Activated CD4-positive, alpha-beta memory T cell treated with anti-CD3 and anti-CD28 coated beads, Interleukin-2, amount 10 ng/mL, durations not matched to agents 7 days and 5 days (primary cell): ENCODE measurements around the gene SEPSECS. TPM values are rescaled to one million over a fixed set of nuclear protein-coding genes. Genes with fewer than 3 reads are reported as not detected.
A peak's percentile ranks its signal among the peaks of the same experiment; 100 is the strongest.

ENCODE experiments used
- CTCF ChIA-PET: fragments of 350-600 bp; sonication (Branson Sonifier 250); formaldehyde crosslinking; loops from one replicate; lab custom pipeline; 2021; ENCODE audit warnings: antibody characterized with exemption, inconsistent platforms; lab: Charles Lee
- POLR2A ChIA-PET: fragments of 350-600 bp; sonication (Branson Sonifier 250); formaldehyde crosslinking; loops from one replicate; lab custom pipeline; 2021; ENCODE audit warnings: antibody characterized with exemption; lab: Charles Lee
- DNase-seq: peaks from one replicate; pipeline ENCODE4 v3.0.0-alpha.2; 2020
- H3K27ac Mint-ChIP-seq: one replicate; pipeline ENCODE4 v1.8.0; 2021; ENCODE audit warnings: mild to moderate bottlenecking, mixed read lengths
- H3K27me3 Mint-ChIP-seq: one replicate; pipeline ENCODE4 v1.8.0; 2021; ENCODE audit warnings: mixed read lengths
- H3K36me3 Mint-ChIP-seq: one replicate; pipeline ENCODE4 v1.8.0; 2021; ENCODE audit warnings: low read depth, mixed read lengths
- H3K4me1 Mint-ChIP-seq: one replicate; pipeline ENCODE4 v1.8.0; 2021; ENCODE audit warnings: mixed read lengths
- H3K4me3 Mint-ChIP-seq: one replicate; pipeline ENCODE4 v1.8.0; 2021; ENCODE audit warnings: mild to moderate bottlenecking, mixed read lengths
- H3K9me3 Mint-ChIP-seq: one replicate; pipeline ENCODE4 v1.8.0; 2021; ENCODE audit warnings: mixed read lengths
- total RNA-seq, 2 experiments: library from RNA; stranded (reverse); gene quantifications; one replicate each; pipeline ENCODE4 v1.2.3, GENCODE V29; 2021

The SEPSECS gene
- total RNA-seq = 10 to 100 TPM; 15.1 to 15.2 TPM

DNA sequence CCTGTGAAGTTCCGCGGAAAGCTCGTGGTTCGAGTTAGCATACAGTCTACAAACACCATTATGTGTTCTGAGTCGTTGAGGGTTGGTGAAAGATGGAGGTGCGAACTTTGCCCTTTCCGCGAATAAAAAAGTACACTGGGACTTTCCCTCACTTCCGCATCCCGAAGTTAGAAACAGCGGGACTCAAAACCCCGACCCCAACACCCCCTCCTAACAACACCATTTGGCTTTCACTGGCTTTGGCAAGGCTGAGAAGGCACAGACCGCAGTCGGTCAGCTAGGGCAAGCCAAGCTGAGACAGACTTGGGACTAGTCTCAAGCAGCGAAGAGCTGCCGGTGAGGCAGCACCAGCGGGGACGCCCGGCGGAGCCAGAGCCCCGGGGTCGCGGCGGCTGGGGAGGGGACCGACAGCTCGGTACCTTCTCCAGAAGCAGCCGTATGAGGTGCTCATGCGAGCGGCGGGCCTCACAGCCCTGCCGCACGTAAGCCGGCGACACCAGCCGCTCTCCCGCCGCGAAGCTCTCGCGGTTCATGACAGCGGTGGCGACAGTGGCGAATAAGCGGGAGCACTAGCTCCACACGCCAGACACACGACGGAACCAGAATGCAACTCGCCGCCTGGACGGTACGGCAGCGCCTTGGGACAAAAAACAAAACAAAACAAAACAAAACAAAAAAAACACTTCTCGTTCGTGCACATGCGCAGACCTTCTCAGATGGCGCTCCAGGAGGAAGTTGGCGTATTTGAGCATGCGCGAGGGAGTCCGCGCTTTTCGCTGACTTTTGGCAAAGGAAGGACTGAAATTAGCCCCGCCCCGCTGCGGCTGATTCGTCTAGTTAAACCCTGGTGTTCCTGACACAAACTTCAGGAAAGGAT lies at the start of gene SEPSECS:
Gene SEPSECS (minus strand): TSS at position 613 of the 877 bp plus-strand sequence. CDS start 80 bp downstream, at position 533.
- H3K4me3 Mint-ChIP-seq = peak within 1 kb of the TSS; percentile 93
- H3K27me3 Mint-ChIP-seq = no peaks in the 10 kb centered on the region
- peak; percentile 95 for DNase-seq
- H3K9me3 Mint-ChIP-seq = no peaks in the 10 kb centered on the region
- POLR2A ChIA-PET = interaction anchor here (0.8 to 5.2 kb wide), 20 partner anchors 8 to 695 kb away, joined by 3 to 144 read pairs (median 5); partner anchors contain the start of genes ANAPC4, DHX15, PI4K2B and ZCCHC4
- peaks cover 45% of the 10 kb centered on the region for H3K4me1 Mint-ChIP-seq
- H3K36me3 Mint-ChIP-seq = peaks cover 44% of the 10 kb centered on the region
- H3K27ac Mint-ChIP-seq = peak within 1 kb of the TSS; percentile 93
- CTCF ChIA-PET = interaction anchor here (0.8 to 5.8 kb wide), 8 partner anchors 9 to 575 kb away, joined by 3 to 48 read pairs (median 6); partner anchors contain the start of genes ANAPC4, DHX15 and ZCCHC4

DNA sequence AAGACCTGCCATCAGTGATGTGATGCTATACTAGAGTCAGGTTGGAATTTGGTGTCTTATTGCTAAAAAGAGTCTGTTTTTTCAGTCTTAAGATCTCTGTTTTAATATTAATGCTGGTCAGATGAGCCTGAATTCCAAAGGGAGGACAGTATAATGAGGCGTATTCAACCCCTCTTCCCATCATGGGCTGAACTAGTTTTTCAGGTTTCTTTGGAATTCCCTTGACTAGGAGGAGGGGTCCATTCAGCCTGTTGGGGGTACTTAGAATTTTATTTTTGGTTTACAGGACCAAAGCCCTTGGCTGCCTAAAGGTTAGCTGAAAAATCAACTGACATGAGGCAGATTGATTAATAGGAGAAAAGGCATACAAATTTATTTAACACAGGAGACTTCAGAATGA lies 49.5 kb upstream of the SEPSECS start:
- Mint-ChIP-seq H3K36me3 (peaks cover 2% of the 10 kb centered on the region), H3K27me3 (peaks cover 9% of the 10 kb centered on the region), H3K27ac (no peak overlapping the region), H3K9me3 (peaks cover 11% of the 10 kb centered on the region), H3K4me1 (no peaks in the 10 kb centered on the region), H3K4me3 (no peak overlapping the region)
- POLR2A ChIA-PET = no interaction called here
- CTCF ChIA-PET = no interaction called here
- DNase-seq = no peak

DNA sequence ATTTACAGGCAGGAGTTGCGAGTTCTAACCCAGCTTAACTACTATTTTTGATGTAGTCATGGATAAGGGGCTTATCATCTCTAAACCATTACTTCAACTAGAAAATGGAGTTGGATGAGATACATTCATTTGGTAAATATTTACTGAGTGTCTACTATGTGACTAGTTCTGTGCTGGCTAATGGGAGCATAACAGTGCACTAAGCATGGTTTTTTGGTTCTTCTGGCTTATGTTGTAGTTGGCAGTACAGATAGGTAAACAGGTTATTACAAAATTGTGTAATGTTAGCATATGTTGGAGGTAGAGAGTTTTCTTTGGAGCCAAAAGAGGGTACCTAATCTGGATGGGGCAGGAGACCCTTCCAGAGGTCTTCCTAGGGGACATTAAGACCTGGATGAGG lies 47.7 kb upstream of the SEPSECS start:
- peaks cover 5% of the 10 kb centered on the region for H3K9me3 Mint-ChIP-seq

DNA sequence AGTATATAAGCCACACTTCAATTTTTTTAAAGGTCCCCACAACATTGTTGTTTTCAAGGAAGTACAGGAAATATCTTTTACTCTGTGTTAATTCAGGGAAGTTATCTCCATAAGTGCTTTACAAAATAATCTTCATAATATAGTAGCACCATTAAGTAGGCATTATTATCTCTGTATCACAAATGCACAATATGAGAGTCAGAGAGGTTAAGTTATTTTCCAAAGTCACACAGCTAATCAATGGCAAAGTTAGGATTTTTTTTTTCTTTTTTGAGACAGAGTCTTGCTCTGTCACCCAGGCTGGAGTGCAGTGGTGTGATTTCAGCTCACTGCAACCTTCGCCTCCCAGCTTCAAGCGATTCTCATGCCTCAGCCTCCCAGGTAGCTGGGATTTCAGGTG lies 38.5 kb upstream of the SEPSECS start:
- Mint-ChIP-seq H3K27ac (no peak overlapping the region), H3K4me1 (peaks cover 4% of the 10 kb centered on the region), H3K36me3 (peaks cover 10% of the 10 kb centered on the region), H3K4me3 (no peak overlapping the region), H3K9me3 (no peaks in the 10 kb centered on the region), H3K27me3 (no peaks in the 10 kb centered on the region)
- CTCF ChIA-PET = no interaction called here
- POLR2A ChIA-PET = interaction anchor here (1.2 kb wide), 1 partner anchor 37 kb away, joined by 5 read pairs; no protein-coding TSS in a partner anchor
- DNase-seq = no peak

More for the DNA sequence above, 47.7 kb upstream of the SEPSECS start:
- H3K4me3 Mint-ChIP-seq = no peak overlapping the region
- H3K4me1 Mint-ChIP-seq = no peaks in the 10 kb centered on the region
- H3K27ac Mint-ChIP-seq = no peak overlapping the region
- CTCF ChIA-PET = no interaction called here
- no peaks in the 10 kb centered on the region for H3K36me3 Mint-ChIP-seq
- POLR2A ChIA-PET = no interaction called here
- no peak for DNase-seq
- H3K27me3 Mint-ChIP-seq = peaks cover 9% of the 10 kb centered on the region

DNA sequence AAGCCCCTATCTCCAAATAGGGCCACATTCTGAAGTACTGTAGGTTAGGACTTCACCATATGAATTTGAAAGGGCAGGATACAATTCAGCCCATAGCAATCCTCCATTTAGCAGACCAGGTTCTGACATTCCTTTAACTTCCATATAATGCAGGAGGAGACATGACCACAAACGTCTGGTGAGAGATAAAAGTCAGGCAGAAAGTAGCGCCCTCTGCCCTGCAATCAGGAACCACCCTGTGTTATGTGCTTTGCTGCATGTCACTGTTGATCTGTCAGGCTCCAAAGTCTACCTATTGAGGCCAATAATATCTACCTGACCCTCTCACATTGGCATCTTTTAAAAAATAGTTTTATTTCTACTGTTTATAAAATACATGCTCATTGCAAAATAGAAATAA lies 30.2 kb upstream of the SEPSECS start:
- CTCF ChIA-PET = no interaction called here
- H3K4me3 Mint-ChIP-seq = no peak overlapping the region
- no peaks in the 10 kb centered on the region for H3K27me3 Mint-ChIP-seq
- POLR2A ChIA-PET = no interaction called here
- no peak for DNase-seq
- H3K36me3 Mint-ChIP-seq = no peaks in the 10 kb centered on the region
- H3K27ac Mint-ChIP-seq = no peak overlapping the region
- H3K9me3 Mint-ChIP-seq = no peaks in the 10 kb centered on the region
- peaks cover 5% of the 10 kb centered on the region for H3K4me1 Mint-ChIP-seq

DNA sequence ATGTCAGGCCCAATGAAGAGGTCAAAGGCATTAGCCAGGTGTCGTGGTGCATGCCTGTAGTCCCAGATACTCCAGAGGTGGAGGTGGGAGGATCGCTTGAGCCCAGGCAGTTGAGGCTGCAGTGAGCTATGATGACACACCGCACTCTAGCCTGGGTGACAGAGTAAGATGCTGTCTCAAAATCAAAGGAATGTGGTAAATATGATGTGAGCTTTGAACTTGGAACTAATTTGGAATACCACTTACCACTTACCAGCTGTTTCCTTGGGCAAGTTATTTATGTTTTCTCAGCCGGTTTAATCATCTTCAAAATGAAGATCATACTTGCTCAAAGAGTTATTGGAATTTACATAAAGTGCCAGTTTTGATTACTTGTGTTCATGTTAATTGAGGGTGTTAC lies 23.8 kb upstream of the SEPSECS start:
- no peaks in the 10 kb centered on the region for H3K36me3 Mint-ChIP-seq
- DNase-seq = no peak
- no peak overlapping the region for H3K4me3 Mint-ChIP-seq
- no peaks in the 10 kb centered on the region for H3K27me3 Mint-ChIP-seq
- peaks cover 5% of the 10 kb centered on the region for H3K4me1 Mint-ChIP-seq
- POLR2A ChIA-PET = no interaction called here
- H3K27ac Mint-ChIP-seq = no peak overlapping the region
- H3K9me3 Mint-ChIP-seq = no peaks in the 10 kb centered on the region
- CTCF ChIA-PET = no interaction called here

GRCh38 chr4:25182937-25183336 lies 22.7 kb upstream of the SEPSECS start:
- H3K36me3 Mint-ChIP-seq = no peaks in the 10 kb centered on the region
- peaks cover 15% of the 10 kb centered on the region for H3K4me1 Mint-ChIP-seq
- H3K4me3 Mint-ChIP-seq = no peak overlapping the region
- no peaks in the 10 kb centered on the region for H3K9me3 Mint-ChIP-seq
- CTCF ChIA-PET = no interaction called here
- POLR2A ChIA-PET = no interaction called here
- H3K27me3 Mint-ChIP-seq = no peaks in the 10 kb centered on the region
- no peak overlapping the region for H3K27ac Mint-ChIP-seq
- DNase-seq = no peak

- ChIA-PET CTCF (interaction anchor here (1.0 to 3.9 kb wide), 5 partner anchors 12 to 186 kb away, joined by 3 to 39 read pairs (median 3); no protein-coding TSS in a partner anchor), POLR2A (interaction anchor here (0.8 kb wide), 1 partner anchor 19 kb away, joined by 3 read pairs; no protein-coding TSS in a partner anchor)
- no peaks in the 10 kb centered on the region for H3K36me3 Mint-ChIP-seq
- H3K4me3 Mint-ChIP-seq = no peak overlapping the region
- no peaks in the 10 kb centered on the region for H3K27me3 Mint-ChIP-seq
- H3K4me1 Mint-ChIP-seq = peaks cover 15% of the 10 kb centered on the region
- H3K9me3 Mint-ChIP-seq = no peaks in the 10 kb centered on the region
- no peak overlapping the region for H3K27ac Mint-ChIP-seq
- peak; percentile 36 for DNase-seq
These were observed 20.4 kb upstream of the SEPSECS start for GRCh38 chr4:25180524-25181131.

DNA sequence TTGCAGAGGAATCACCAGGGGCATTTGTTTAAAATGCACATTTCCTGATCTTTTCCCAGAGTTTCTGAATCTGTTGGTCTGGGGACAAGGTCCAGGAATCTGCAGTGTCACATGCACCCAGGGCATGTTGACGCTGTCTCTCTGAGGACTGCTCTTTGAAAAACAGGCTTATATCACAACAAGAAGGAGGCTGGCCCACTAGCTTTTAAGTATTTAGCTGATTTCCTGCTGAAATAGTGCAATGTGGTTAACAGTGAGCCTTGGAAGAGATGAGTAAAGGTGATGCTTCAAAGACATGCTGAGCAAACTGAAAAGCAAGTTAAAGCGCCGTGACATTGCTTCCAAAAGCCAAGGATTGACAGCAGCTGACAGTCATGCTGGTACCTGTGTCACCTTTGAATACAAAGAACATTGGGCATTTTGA lies 18.6 kb upstream of the SEPSECS start:
- Mint-ChIP-seq H3K9me3 (no peaks in the 10 kb centered on the region), H3K36me3 (peaks cover 4% of the 10 kb centered on the region), H3K4me1 (peaks cover 15% of the 10 kb centered on the region), H3K27me3 (no peaks in the 10 kb centered on the region), H3K4me3 (no peak overlapping the region), H3K27ac (no peak overlapping the region)
- no peak for DNase-seq
- ChIA-PET CTCF (interaction anchor here (0.7 to 3.9 kb wide), 5 partner anchors 13 to 198 kb away, joined by 3 to 39 read pairs (median 3); partner anchors contain the start of gene ANAPC4), POLR2A (interaction anchor here (1.8 to 1.9 kb wide), 2 partner anchors 19 to 55 kb away, joined by 5 to 6 read pairs; partner anchors contain the start of gene PI4K2B)

DNA sequence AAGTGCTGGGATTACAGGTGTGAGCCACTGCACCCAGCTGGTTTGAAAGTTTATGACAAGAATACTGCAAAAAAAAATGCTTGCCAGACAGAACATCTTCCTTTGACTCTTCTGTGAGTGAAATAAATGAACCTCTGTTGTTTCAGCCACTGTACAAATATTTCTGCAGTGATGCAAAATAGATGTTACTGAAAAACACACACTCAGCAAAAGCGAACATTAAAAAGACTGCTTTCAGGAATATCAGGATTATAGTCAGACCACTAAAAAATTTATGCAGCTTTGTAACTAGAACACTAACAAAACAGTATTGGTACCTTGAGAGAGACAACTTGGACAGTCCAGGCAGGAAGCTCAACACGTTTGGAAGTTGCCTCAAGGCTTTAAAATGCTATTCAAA lies 16.9 kb upstream of the SEPSECS start:
- H3K4me3 Mint-ChIP-seq = no peak overlapping the region

GRCh38 chr4:25174674-25175073 lies 14.4 kb upstream of the SEPSECS start:
- Mint-ChIP-seq H3K27me3 (no peaks in the 10 kb centered on the region), H3K4me3 (no peak overlapping the region), H3K27ac (no peak overlapping the region), H3K4me1 (peaks cover 19% of the 10 kb centered on the region), H3K36me3 (peaks cover 18% of the 10 kb centered on the region), H3K9me3 (no peaks in the 10 kb centered on the region)
- DNase-seq = no peak
- POLR2A ChIA-PET = no interaction called here
- CTCF ChIA-PET = no interaction called here

More for the DNA sequence above, 16.9 kb upstream of the SEPSECS start:
- H3K36me3 Mint-ChIP-seq = peaks cover 9% of the 10 kb centered on the region
- H3K27me3 Mint-ChIP-seq = no peaks in the 10 kb centered on the region
- H3K9me3 Mint-ChIP-seq = no peaks in the 10 kb centered on the region
- no peak overlapping the region for H3K27ac Mint-ChIP-seq
- ChIA-PET POLR2A (interaction anchor here (0.8 to 1.7 kb wide), 3 partner anchors 16 to 58 kb away, joined by 3 to 4 read pairs (median 3); partner anchors contain the start of gene SEPSECS), CTCF (interaction anchor here (1.1 to 3.9 kb wide), 2 partner anchors 135 to 190 kb away, joined by 3 to 39 read pairs; partner anchors contain the start of gene ZCCHC4)
- H3K4me1 Mint-ChIP-seq = peaks cover 20% of the 10 kb centered on the region
- DNase-seq = no peak

- H3K9me3 Mint-ChIP-seq = no peaks in the 10 kb centered on the region
- CTCF ChIA-PET = interaction anchor here (1.0 kb wide), 1 partner anchor 11 kb away, joined by 3 read pairs; no protein-coding TSS in a partner anchor
- no peak overlapping the region for H3K27ac Mint-ChIP-seq
- DNase-seq = no peak
- no peak overlapping the region for H3K4me3 Mint-ChIP-seq
- peaks cover 7% of the 10 kb centered on the region for H3K4me1 Mint-ChIP-seq
- H3K36me3 Mint-ChIP-seq = peaks cover 18% of the 10 kb centered on the region
- no peaks in the 10 kb centered on the region for H3K27me3 Mint-ChIP-seq
- POLR2A ChIA-PET = no interaction called here
These were observed 13.0 kb upstream of the SEPSECS start for GRCh38 chr4:25172961-25173915.
